Mucosa of descending colon (tissue), 3 donors: ENCODE data around the gene ZNF260. TPM values are rescaled to one million over a fixed set of nuclear protein-coding genes. Genes with fewer than 3 reads are reported as not detected.

Experiments
- ATAC-seq: fragments of 200-7000 bp; cut with Tn5 transposase; one replicate; pipeline ENCODE4 v1.9.1; 2020; ENCODE audit warnings: mild to moderate bottlenecking, moderate library complexity
- DNase-seq, 3 donors: peaks; one replicate each; pipeline ENCODE4 v3.0.0-alpha.2; 2020
- H3K36me3 ChIP-seq: fragments of 200-600 bp; one replicate; pipeline ENCODE4 v1.8.0; 2021; ENCODE audit warnings: low read depth, mild to moderate bottlenecking
- H3K4me1 ChIP-seq: fragments of 200-600 bp; one replicate; pipeline ENCODE4 v1.8.0; 2021; ENCODE audit warnings: low read depth, mild to moderate bottlenecking
- H3K4me3 ChIP-seq: fragments of 200-600 bp; one replicate; pipeline ENCODE4 v1.8.0; 2021; ENCODE audit warnings: mild to moderate bottlenecking
- H3K9me3 ChIP-seq: fragments of 200-600 bp; one replicate; pipeline ENCODE4 v1.8.0; 2021; ENCODE audit warnings: mild to moderate bottlenecking
- intact Hi-C, 2 donors: fragments of 100-400 bp; cut with DNase I in 1 of 2; cut with micrococcal nuclease in 1 of 2; formaldehyde crosslinking; loops; one replicate each; pipeline versions ENCODE4 v1.11.0 to v1.11.1; 2022; cut with DNase I, micrococcal nuclease
- total RNA-seq, 3 donors: library from RNA; stranded (reverse); fragmentation: NEBNext Ultra II Directional in 2 of 3; extraction: Animal tissue kit (Norgen Biotek cat#: 25700) in 2 of 3; gene quantifications; one replicate each; pipeline versions ENCODE4 v1.2.1 to v1.2.4, GENCODE V29; 2021 to 2023
- TF ChIP-seq, protein P1 (sequence below): fragments of 200-600 bp; IDR thresholded peaks from one replicate; pipeline ENCODE4 v1.8.0; 2022; ENCODE audit warnings: antibody characterized with exemption, mild to moderate bottlenecking
- donor health status: DM: no; HTN: no; CAD: no; lungs with moderate emphysema.
- donor health status: DM: no; HTN: no; CAD: no.
- donor health status: DM: no; HTN: yes; CAD: no.

The ZNF260 gene
- total RNA-seq, 3 donors from 2014 or later: 6.9 to 11.0 (median 9.0) TPM

DNA sequence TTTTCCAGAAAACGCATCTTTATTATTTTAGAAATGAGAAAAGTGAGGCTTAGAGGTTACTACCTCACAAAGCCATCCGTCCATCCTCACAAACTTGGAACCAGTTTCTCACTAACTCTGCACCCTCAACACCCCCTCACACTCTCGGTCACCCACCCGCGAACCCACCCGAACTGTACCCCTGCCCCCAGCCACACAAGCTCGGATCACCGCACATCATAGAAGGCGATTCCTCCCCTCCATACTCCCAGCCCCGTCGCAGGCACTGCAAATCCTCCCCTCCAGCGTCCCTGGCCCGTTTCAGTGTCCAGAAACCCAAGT is 238 bp downstream of the ZNF260 start:
- ATAC-seq: no peak

DNA sequence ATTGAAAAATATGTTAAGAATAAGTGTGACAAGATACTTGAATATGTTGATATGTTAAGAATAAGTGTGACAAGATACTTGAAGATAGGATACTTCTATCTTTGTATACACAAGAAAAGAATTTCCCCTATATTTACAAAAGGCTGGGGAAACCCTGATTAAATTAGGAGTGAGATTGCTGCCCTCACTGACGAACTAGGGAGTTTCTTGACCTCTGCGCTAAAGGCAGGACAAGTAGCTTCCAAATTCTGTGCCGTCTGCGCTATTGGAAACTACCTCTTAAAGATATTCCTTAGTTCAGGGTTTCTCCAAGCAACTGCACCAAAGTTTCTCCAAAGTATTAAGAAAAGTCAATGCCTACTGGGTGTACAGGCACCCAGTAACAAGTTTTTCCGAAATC is 730 bp downstream of the ZNF260 start:
- Histone ChIP-seq H3K9me3 (peaks cover 52% of the 10 kb centered on the region), H3K36me3 (no peaks in the 10 kb centered on the region), H3K4me3 (peak overlapping the region; percentile 50), H3K4me1 (peaks cover 15% of the 10 kb centered on the region)
- TF ChIP-seq, protein P1, sequence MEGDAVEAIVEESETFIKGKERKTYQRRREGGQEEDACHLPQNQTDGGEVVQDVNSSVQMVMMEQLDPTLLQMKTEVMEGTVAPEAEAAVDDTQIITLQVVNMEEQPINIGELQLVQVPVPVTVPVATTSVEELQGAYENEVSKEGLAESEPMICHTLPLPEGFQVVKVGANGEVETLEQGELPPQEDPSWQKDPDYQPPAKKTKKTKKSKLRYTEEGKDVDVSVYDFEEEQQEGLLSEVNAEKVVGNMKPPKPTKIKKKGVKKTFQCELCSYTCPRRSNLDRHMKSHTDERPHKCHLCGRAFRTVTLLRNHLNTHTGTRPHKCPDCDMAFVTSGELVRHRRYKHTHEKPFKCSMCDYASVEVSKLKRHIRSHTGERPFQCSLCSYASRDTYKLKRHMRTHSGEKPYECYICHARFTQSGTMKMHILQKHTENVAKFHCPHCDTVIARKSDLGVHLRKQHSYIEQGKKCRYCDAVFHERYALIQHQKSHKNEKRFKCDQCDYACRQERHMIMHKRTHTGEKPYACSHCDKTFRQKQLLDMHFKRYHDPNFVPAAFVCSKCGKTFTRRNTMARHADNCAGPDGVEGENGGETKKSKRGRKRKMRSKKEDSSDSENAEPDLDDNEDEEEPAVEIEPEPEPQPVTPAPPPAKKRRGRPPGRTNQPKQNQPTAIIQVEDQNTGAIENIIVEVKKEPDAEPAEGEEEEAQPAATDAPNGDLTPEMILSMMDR: no peak
- ATAC-seq (no peak), DNase-seq (no peak)
- intact Hi-C loops: no loop called here

More for the DNA sequence above, 238 bp downstream of the ZNF260 start:
- no peak for DNase-seq
- peak overlapping the region; percentile 50 for H3K4me3 ChIP-seq
- H3K4me1 ChIP-seq: peaks cover 15% of the 10 kb centered on the region
- intact Hi-C loops: no loop called here
- TF ChIP-seq, protein P1: no peak
- peaks cover 52% of the 10 kb centered on the region for H3K9me3 ChIP-seq
- H3K36me3 ChIP-seq: no peaks in the 10 kb centered on the region

DNA sequence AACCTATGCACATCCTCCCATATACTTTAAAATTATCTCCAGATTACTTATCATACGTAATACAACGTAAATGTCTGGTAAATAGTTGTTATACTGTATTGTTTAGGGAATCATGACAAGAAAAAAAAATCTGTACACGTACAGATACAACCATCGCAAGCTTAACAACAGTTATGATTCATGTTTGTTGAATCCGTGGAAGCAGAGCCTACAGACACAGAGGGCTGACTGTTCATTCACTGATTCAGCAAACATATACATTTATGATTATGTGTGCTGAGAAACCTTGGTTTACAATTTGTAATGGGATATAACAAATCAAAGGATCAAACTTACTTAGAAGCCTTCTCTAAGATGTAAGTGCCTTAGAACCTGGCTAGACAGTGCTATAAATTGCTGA is 1.5 kb downstream of the ZNF260 start:
- Histone ChIP-seq H3K4me1 (peaks cover 15% of the 10 kb centered on the region), H3K36me3 (no peaks in the 10 kb centered on the region), H3K4me3 (no peak overlapping the region), H3K9me3 (peaks cover 52% of the 10 kb centered on the region)
- TF ChIP-seq, protein P1: no peak
- DNase-seq: no peak
- intact Hi-C loops: no loop called here
- ATAC-seq: no peak

DNA sequence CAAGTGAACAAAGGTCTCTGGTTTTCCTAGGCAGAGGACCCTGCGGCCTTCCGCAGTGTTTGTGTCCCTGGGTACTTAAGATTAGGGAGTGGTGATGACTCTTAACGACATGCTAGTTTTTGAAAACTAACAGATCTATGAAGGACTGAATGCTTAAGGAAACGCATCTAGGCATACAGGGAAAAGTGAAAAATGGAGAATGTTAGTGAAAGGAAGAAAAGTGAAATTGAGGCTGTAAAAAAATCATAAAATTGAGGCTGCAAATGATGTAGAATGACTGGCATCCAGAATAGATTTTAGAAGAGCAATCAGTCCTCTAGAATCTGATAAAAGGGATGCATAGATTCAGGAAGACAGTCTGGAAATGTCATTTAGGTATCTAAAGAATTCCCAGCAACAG is 3.5 kb downstream of the ZNF260 start:
- Histone ChIP-seq H3K4me1 (peaks cover 15% of the 10 kb centered on the region), H3K4me3 (no peak overlapping the region), H3K36me3 (no peaks in the 10 kb centered on the region), H3K9me3 (peaks cover 64% of the 10 kb centered on the region)
- no peak for ATAC-seq
- intact Hi-C loops: no loop called here
- no peak for DNase-seq
- TF ChIP-seq, protein P1: no peak

DNA sequence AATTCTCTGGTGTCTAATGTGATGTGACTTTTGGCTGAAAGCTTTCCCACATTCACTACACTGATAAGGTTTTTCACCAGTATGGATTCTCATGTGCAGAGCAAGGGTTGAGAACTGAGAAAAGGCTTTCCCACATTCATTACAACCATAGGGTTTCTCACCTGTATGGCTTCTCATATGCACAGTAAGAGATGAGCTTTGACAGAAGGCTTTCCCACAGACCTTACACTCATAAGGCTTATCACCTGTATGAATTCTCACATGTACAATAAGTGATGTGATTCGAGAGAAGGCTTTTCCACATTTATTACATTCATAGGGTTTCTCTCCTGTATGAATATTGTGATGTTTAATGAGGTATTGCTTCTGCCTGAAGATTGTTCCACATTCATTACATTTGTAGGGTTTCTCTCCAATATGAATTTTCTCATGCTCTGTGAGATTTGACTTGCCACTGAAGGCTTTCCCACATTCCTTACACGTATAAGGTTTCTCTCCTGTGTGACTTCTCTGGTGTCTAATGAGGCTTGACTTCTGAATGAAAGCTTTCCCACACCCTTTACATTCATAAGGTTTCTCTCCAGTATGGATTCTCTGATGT is 14.0 kb downstream of the ZNF260 start:
- intact Hi-C loops: no loop called here
- DNase-seq: no peak
- Histone ChIP-seq H3K4me1 (no peaks in the 10 kb centered on the region), H3K9me3 (peaks cover 100% of the 10 kb centered on the region), H3K4me3 (no peak overlapping the region), H3K36me3 (peaks cover 3% of the 10 kb centered on the region)
- TF ChIP-seq, protein P1: no peak
- no peak for ATAC-seq

DNA sequence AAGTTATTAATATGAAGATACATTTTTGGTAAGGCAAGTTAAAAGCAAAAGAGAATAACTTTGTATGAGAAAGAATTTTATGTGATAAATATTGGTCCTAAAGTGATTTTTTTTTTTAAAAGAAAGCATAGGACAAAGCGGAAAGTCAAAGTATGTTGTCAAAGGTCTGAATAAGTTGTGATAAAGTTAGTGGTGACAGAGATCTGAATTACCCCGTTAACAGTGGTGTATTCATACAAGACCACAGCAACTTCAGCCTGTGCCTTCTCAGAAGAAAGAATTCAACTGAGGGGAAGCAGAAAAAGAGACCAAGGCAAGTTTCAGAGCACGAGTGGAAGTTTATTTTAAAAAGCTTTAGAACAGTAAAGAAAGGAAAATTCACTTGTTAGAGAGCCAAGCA is 19.7 kb downstream of the ZNF260 start:
- H3K36me3 ChIP-seq: no peaks in the 10 kb centered on the region
- no peaks in the 10 kb centered on the region for H3K4me1 ChIP-seq
- DNase-seq (no peak), ATAC-seq (no peak)
- TF ChIP-seq, protein P1: no peak
- intact Hi-C loops: no loop called here
- peaks cover 99% of the 10 kb centered on the region for H3K9me3 ChIP-seq
- H3K4me3 ChIP-seq: no peak overlapping the region
